ENCODE results near the gene PLA2G4C. TPM values are rescaled to one million over a fixed set of nuclear protein-coding genes. Genes with fewer than 3 reads are reported as not detected.

Gene PLA2G4C
- 1 to 10 TPM; 3.8 to 5.3 (median 4.8) TPM for total RNA-seq (2021; fragmentation: NEBNext Ultra II Directional; extraction: Animal tissue kit (Norgen Biotek cat#: 25700))
- long read RNA-seq, partial matches to known transcripts, result 1 of 5 reads
- long read RNA-seq, other reads (novel, unspliced or antisense), result 2 of 5 reads

GRCh38 chr19:48110350-48110966 is at the start of gene PLA2G4C:
Gene PLA2G4C, minus strand, starts transcription at chr19:48110817. Its CDS starts 4,288 bp downstream, at chr19:48106529.
- Mint-ChIP-seq H3K4me1 (ENCODE audit: low read depth) (peaks cover 27% of the 10 kb centered on the region), H3K9me3 (no peaks in the 10 kb centered on the region), H3K4me3 (peak within 1 kb of the TSS; percentile 87), H3K27ac (peak within 1 kb of the TSS; percentile 93), H3K36me3 (ENCODE audit: low read depth) (no peaks in the 10 kb centered on the region), H3K27me3 (ENCODE audit: insufficient read depth) (no peaks in the 10 kb centered on the region)
- peak; percentile 87 for DNase-seq
- TF ChIP-seq CTCF (IDR thresholded peaks at IDR 0.05), result 0 out of 2 replicates have a peak, but pooled peaks have one; percentile 9

DNA sequence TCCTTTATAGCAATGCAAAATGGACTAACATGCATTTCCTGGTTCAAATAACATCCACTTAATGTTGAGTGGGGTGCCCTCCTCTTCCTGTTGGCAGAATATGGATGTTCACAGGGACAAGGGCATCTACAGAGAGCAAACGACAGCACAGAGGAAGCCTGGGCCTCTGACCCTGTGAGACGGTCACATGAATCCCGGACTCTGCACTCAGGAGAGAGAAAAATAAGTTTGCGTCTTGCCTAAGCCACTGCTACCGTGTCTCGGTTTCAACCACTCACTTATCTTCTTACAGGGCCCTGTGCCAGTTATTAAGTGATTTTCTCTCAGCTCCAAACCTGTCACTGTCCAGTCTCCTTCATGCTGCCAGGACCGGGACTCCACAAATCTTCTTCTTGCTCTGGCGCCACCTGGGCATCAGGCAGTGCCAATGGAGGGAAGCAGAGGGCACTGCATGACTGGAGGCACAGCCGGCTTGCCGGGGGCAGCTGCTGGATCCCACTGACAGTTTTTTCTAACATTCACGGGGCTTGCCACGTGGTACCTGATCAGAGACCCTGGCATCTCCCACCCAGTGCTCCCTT is 47.7 kb upstream of the PLA2G4C start:
- Mint-ChIP-seq H3K4me3 (no peak overlapping the region), H3K36me3 (ENCODE audit: low read depth) (peaks cover 25% of the 10 kb centered on the region), H3K27ac (no peak overlapping the region), H3K27me3 (ENCODE audit: insufficient read depth) (no peaks in the 10 kb centered on the region), H3K4me1 (ENCODE audit: low read depth) (no peaks in the 10 kb centered on the region), H3K9me3 (no peaks in the 10 kb centered on the region)
- TF ChIP-seq CTCF (IDR thresholded peaks at IDR 0.05), result peak; percentile 33
- DNase-seq, result no peak

DNA sequence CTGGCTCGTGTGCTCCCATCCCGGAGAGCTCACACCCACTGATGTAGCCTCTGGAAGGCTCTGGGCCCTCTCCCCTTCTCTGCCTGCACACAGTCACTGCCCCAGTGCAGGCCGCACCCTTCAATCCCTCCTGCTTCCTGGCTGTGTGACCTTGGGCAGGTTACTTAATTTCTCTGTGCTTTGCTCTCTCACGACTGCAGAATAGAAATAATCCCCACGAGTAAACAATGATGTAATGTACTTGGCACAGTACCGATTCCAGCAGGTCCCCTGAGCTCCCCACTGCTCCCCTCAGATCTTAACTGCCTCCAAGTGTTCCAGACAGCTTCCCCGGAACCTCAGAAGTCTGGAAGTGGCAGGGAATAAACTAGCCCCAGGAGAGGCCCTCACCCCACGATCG is 43.4 kb upstream of the PLA2G4C start:
- Mint-ChIP-seq H3K36me3 (ENCODE audit: low read depth) (peaks cover 12% of the 10 kb centered on the region), H3K27me3 (ENCODE audit: insufficient read depth) (no peaks in the 10 kb centered on the region), H3K9me3 (no peaks in the 10 kb centered on the region), H3K4me1 (ENCODE audit: low read depth) (no peaks in the 10 kb centered on the region; the same call in 1 of the 2 replicates), H3K27ac (peak overlapping the region; percentile 28), H3K4me3 (no peak overlapping the region)
- no peak for TF ChIP-seq CTCF (IDR thresholded peaks at IDR 0.05)
- no peak for DNase-seq

DNA sequence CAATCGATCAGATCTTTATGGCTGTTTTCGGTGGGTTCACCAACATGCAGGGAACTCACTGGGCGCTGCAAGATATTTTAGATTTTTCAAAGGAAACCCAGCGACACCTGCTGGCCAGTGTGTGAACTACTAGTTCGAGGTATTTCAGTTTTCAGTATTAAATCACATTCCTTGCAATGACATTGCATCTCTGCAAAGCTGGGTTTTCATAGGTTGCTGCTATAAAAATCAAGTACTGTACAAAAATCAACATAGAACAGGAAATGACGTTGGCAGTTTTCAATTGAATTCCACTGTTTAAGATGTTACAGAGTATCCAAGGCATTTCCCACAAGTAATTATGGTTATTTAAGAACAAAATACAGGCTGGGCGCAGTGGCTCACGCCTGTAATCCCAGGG is 41.9 kb upstream of the PLA2G4C start:
- no peaks in the 10 kb centered on the region for H3K9me3 Mint-ChIP-seq
- no peak overlapping the region for H3K4me3 Mint-ChIP-seq
- TF ChIP-seq CTCF (IDR thresholded peaks at IDR 0.05), result peak; percentile 97
- H3K27me3 Mint-ChIP-seq (ENCODE audit: insufficient read depth), result no peaks in the 10 kb centered on the region
- peaks cover 4% of the 10 kb centered on the region; the same call in 1 of the 2 replicates for H3K36me3 Mint-ChIP-seq (ENCODE audit: low read depth)
- no peaks in the 10 kb centered on the region; the same call in 1 of the 2 replicates for H3K4me1 Mint-ChIP-seq (ENCODE audit: low read depth)
- peak overlapping the region; percentile 80 for H3K27ac Mint-ChIP-seq
- DNase-seq, result peak; percentile 61

DNA sequence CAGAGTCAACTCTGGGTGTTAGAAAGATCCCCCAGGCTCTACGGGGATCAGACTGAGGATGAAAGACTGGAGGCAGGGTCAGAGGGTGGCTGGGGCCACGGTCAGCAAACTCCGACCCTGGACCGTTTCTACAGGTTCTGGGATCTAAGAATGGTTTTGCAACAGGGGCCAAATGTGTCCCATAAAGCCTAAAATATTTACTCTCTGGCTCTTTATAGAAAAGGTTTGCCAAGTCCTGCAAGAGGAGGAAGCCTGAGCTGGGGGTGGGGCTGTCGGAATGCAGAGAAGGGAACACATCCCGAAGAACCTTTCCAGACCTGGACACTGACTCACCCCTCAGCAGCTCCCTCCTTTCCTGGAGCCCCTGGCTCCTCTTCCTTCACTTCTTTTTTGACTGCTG is 38.8 kb upstream of the PLA2G4C start:
- Mint-ChIP-seq H3K4me3 (no peak overlapping the region), H3K9me3 (no peaks in the 10 kb centered on the region), H3K27ac (no peak overlapping the region), H3K36me3 (ENCODE audit: low read depth) (no peaks in the 10 kb centered on the region), H3K27me3 (ENCODE audit: insufficient read depth) (no peaks in the 10 kb centered on the region), H3K4me1 (ENCODE audit: low read depth) (no peaks in the 10 kb centered on the region; the same call in 1 of the 2 replicates)
- TF ChIP-seq CTCF (IDR thresholded peaks at IDR 0.05), result no peak
- DNase-seq, result no peak

Data from HFFc6 (cell line).